Measurements from ENCODE around the gene SYN1. TPM values are rescaled to one million over a fixed set of nuclear protein-coding genes. Genes with fewer than 3 reads are reported as not detected.
A peak's percentile ranks its signal among the peaks of the same experiment; 100 is the strongest.

The SYN1 gene
- total RNA-seq, 4 donors from 2014 or later, result 0.27 TPM; not detected in 2

DNA sequence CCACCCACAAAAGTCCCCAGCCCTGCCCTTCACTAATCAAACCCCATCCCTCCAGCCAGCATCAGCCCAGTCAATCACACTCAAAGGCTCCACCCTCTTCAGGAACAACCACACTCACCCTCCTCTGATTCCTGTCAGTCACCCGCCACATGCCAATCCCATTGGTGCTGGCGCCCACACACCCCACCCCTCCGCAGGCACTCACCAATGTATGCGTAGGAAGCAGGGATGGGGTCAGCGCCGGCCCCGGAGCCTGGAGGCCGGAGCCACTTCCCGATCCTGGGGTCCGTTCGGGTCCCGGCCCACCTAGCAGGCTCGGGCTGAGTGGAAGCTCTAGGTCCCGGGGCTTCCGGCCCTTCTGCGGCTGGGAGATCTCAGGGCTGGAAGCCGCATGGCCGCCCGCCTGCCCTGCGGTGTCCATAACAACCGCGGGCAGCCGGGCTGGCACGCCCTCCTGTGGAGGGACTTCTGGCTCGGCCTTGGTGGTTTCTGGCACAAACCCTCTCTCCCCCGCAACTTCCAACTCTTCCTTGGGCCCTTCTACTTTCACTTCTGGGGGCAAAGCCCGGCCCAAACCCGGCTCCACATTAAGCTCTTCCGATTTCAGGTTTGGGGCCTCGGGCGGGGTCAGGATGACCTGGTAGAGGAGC is 18.0 kb upstream of the SYN1 start:
- no peak for ATAC-seq
- Histone ChIP-seq H3K9me3 (no peaks in the 10 kb centered on the region), H3K27ac (no peak overlapping the region), H3K27me3 (no peaks in the 10 kb centered on the region), H3K4me1 (no peaks in the 10 kb centered on the region), H3K36me3 (peaks cover 0 to 75% of the 10 kb centered on the region in 2 donors), H3K4me3 (peak overlapping the region in 1 of 2 donors; percentile 19)
- WGBS, 2 donors (ENCODE audit: low coverage in 1 of 2), result no CpG with 5 or more reads among the region's 31 CpGs
- TF ChIP-seq POLR2AphosphoS5 (IDR thresholded peaks at IDR 0.05), result no peak
- TF ChIP-seq EP300 (IDR thresholded peaks at IDR 0.05), result no peak
- TF ChIP-seq, protein P1, sequence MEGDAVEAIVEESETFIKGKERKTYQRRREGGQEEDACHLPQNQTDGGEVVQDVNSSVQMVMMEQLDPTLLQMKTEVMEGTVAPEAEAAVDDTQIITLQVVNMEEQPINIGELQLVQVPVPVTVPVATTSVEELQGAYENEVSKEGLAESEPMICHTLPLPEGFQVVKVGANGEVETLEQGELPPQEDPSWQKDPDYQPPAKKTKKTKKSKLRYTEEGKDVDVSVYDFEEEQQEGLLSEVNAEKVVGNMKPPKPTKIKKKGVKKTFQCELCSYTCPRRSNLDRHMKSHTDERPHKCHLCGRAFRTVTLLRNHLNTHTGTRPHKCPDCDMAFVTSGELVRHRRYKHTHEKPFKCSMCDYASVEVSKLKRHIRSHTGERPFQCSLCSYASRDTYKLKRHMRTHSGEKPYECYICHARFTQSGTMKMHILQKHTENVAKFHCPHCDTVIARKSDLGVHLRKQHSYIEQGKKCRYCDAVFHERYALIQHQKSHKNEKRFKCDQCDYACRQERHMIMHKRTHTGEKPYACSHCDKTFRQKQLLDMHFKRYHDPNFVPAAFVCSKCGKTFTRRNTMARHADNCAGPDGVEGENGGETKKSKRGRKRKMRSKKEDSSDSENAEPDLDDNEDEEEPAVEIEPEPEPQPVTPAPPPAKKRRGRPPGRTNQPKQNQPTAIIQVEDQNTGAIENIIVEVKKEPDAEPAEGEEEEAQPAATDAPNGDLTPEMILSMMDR (IDR thresholded peaks at IDR 0.05), result peak in 1 of 4 experiments; percentile 21
- no peak for TF ChIP-seq POLR2A (IDR thresholded peaks at IDR 0.05)

GRCh38 chrX:47634871-47635575 is 15.4 kb upstream of the SYN1 start:
- Histone ChIP-seq H3K36me3 (peaks cover 0 to 60% of the 10 kb centered on the region in 2 donors), H3K4me3 (no peak overlapping the region), H3K9me3 (no peaks in the 10 kb centered on the region), H3K4me1 (no peaks in the 10 kb centered on the region), H3K27me3 (no peaks in the 10 kb centered on the region), H3K27ac (no peak overlapping the region)
- WGBS, 2 donors (ENCODE audit: low coverage in 1 of 2), result 82 to 87% methylated on average over 9 to 14 of the region's 16 CpGs
- no peak for ATAC-seq
- TF ChIP-seq POLR2A (IDR thresholded peaks at IDR 0.05) (no peak), EP300 (IDR thresholded peaks at IDR 0.05) (no peak), POLR2AphosphoS5 (IDR thresholded peaks at IDR 0.05) (no peak)
- TF ChIP-seq, protein P1 (IDR thresholded peaks at IDR 0.05), result no peak

- WGBS, 2 donors (ENCODE audit: low coverage in 1 of 2), result 66 to 67% methylated on average over 14 of the region's 14 CpGs
- ATAC-seq, result no peak
- H3K4me1 ChIP-seq, result no peaks in the 10 kb centered on the region
- peaks cover 0 to 49% of the 10 kb centered on the region in 2 donors for H3K36me3 ChIP-seq
- H3K27me3 ChIP-seq, result no peaks in the 10 kb centered on the region
- no peaks in the 10 kb centered on the region for H3K9me3 ChIP-seq
- H3K4me3 ChIP-seq, result no peak overlapping the region
- TF ChIP-seq, protein P1 (IDR thresholded peaks at IDR 0.05), result no peak
- TF ChIP-seq POLR2AphosphoS5 (IDR thresholded peaks at IDR 0.05) (no peak), EP300 (IDR thresholded peaks at IDR 0.05) (no peak), POLR2A (IDR thresholded peaks at IDR 0.05) (no peak)
- no peak overlapping the region for H3K27ac ChIP-seq
Observed at GRCh38 chrX:47633689-47634590, 14.3 kb upstream of the SYN1 start.

GRCh38 chrX:47632666-47633065 is 13.0 kb upstream of the SYN1 start:
- 47 to 56% methylated on average over 4 of the region's 4 CpGs for WGBS, 2 donors (ENCODE audit: low coverage in 1 of 2)
- H3K4me1 ChIP-seq, result no peaks in the 10 kb centered on the region
- peaks cover 0 to 36% of the 10 kb centered on the region in 2 donors for H3K36me3 ChIP-seq
- TF ChIP-seq, protein P1 (IDR thresholded peaks at IDR 0.05), result no peak
- no peak for TF ChIP-seq EP300 (IDR thresholded peaks at IDR 0.05)
- no peak overlapping the region for H3K4me3 ChIP-seq
- no peak overlapping the region for H3K27ac ChIP-seq
- no peaks in the 10 kb centered on the region for H3K27me3 ChIP-seq
- ATAC-seq, result no peak
- no peaks in the 10 kb centered on the region for H3K9me3 ChIP-seq
